ENCODE measurements around the gene CAPN15.
"Not testable (repeated sequence)": the region's sequence is repeated elsewhere in the genome, so short reads cannot be mapped to it uniquely, and the experiment has no call there.

CAPN15 gene

GRCh38 chr16:527015-527903 lies at the start of gene CAPN15:
Gene CAPN15 (plus strand): TSS chr16:527712. CDS start chr16:546839, 19,127 bp downstream.
- TF ChIP-seq, protein P1, sequence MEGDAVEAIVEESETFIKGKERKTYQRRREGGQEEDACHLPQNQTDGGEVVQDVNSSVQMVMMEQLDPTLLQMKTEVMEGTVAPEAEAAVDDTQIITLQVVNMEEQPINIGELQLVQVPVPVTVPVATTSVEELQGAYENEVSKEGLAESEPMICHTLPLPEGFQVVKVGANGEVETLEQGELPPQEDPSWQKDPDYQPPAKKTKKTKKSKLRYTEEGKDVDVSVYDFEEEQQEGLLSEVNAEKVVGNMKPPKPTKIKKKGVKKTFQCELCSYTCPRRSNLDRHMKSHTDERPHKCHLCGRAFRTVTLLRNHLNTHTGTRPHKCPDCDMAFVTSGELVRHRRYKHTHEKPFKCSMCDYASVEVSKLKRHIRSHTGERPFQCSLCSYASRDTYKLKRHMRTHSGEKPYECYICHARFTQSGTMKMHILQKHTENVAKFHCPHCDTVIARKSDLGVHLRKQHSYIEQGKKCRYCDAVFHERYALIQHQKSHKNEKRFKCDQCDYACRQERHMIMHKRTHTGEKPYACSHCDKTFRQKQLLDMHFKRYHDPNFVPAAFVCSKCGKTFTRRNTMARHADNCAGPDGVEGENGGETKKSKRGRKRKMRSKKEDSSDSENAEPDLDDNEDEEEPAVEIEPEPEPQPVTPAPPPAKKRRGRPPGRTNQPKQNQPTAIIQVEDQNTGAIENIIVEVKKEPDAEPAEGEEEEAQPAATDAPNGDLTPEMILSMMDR (IDR thresholded peaks at IDR 0.05; ENCODE audit: control insufficient read depth, extremely low read depth, insufficient read depth): no peak
- H3K4me3 ChIP-seq (ENCODE audit: low read depth, low read length): peak within 1 kb of the TSS; percentile 92
- peak; percentile 46 for DNase-seq (ENCODE audit: low read depth)

- DNase-seq (ENCODE audit: low read depth); H3K4me3 ChIP-seq (ENCODE audit: low read depth, low read length): not testable (repeated sequence)
Measured at GRCh38 chr16:478287-478686, 49.2 kb upstream of the CAPN15 start.

- TF ChIP-seq, protein P1 (IDR thresholded peaks at IDR 0.05; ENCODE audit: control insufficient read depth, extremely low read depth, insufficient read depth): no peak
- H3K4me3 ChIP-seq (ENCODE audit: low read depth, low read length): no peak overlapping the region
- no peak for DNase-seq (ENCODE audit: low read depth)
Measured at GRCh38 chr16:482468-483185, 44.9 kb upstream of the CAPN15 start.

DNA sequence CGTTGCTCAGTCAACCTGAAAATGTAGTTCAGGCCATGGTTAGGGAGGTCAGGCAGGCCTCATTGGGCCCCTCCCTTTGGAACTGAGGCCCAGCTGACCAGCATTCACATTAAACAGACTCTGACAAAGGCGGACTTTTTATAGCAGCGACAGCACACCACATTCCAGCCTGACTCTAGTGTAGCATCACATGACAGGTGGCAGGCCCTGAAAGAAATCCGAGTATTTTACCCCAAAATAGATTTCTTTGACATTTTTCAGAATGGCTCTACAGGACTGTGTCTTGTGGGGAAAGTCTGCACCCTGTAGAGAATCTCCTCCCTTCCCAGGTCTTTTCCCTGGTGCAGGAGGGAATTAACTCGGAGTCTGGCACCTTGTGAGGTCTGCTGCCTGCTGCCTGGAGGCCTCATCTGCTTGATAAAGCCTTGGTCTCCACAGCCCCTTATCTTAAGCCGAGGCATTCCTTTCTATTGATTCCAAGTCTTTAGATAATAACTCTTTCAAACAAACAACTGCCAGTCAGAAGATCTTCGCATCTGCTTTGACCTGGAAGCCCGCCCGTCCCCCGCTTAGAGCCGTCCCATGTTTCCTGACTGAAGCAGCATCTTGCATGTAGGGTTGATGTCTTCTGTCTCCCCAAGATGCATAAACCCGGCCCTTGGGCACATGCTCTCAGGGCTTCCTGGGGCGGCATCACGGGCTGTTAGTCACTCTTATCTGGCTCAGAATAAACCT lies 44.0 kb upstream of the CAPN15 start:
- H3K4me3 ChIP-seq (ENCODE audit: low read depth, low read length): no peak overlapping the region
- TF ChIP-seq, protein P1 (IDR thresholded peaks at IDR 0.05; ENCODE audit: control insufficient read depth, extremely low read depth, insufficient read depth): no peak
- no peak for DNase-seq (ENCODE audit: low read depth)

DNA sequence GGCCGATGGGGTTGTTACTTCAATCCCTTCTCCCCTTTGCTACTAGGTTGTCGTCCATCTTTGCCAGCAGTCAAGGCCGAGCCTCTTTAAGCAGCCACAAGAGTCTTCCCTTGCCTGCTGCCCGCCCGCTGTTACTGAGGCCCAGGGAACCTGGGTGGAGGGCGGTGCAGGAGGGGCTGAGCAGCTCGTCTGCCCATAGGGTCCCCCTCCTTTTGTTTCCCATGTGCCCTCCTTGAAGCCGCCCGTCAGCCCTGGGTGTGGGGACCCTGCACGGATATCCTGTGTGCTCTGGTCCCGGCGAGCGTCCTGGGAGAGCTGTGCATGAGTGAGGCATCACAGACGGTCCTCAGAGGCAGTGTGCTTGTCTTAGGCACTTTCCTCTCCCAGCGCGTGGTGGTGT lies 37.9 kb upstream of the CAPN15 start:
- H3K4me3 ChIP-seq (ENCODE audit: low read depth, low read length): no peak overlapping the region
- no peak for DNase-seq (ENCODE audit: low read depth)
- TF ChIP-seq, protein P1 (IDR thresholded peaks at IDR 0.05; ENCODE audit: control insufficient read depth, extremely low read depth, insufficient read depth): no peak

- DNase-seq (ENCODE audit: low read depth): no peak
- no peak overlapping the region for H3K4me3 ChIP-seq (ENCODE audit: low read depth, low read length)
- TF ChIP-seq, protein P1 (IDR thresholded peaks at IDR 0.05; ENCODE audit: control insufficient read depth, extremely low read depth, insufficient read depth): no peak
Measured at GRCh38 chr16:490768-491167, 36.7 kb upstream of the CAPN15 start.
